ENCODE measurements around the gene GNPNAT1.

- TF ChIP-seq, protein P1, sequence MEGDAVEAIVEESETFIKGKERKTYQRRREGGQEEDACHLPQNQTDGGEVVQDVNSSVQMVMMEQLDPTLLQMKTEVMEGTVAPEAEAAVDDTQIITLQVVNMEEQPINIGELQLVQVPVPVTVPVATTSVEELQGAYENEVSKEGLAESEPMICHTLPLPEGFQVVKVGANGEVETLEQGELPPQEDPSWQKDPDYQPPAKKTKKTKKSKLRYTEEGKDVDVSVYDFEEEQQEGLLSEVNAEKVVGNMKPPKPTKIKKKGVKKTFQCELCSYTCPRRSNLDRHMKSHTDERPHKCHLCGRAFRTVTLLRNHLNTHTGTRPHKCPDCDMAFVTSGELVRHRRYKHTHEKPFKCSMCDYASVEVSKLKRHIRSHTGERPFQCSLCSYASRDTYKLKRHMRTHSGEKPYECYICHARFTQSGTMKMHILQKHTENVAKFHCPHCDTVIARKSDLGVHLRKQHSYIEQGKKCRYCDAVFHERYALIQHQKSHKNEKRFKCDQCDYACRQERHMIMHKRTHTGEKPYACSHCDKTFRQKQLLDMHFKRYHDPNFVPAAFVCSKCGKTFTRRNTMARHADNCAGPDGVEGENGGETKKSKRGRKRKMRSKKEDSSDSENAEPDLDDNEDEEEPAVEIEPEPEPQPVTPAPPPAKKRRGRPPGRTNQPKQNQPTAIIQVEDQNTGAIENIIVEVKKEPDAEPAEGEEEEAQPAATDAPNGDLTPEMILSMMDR (IDR thresholded peaks at IDR 0.05; ENCODE audit: insufficient read depth, low read depth, low read length), result no peak
- no peak for TF ChIP-seq EZH2 (IDR thresholded peaks at IDR 0.05; ENCODE audit: insufficient read depth, low read length)
Observed at GRCh38 chr14:52833891-52834290, 42.5 kb upstream of the GNPNAT1 start.
